ENCODE data around the gene CAVIN3. TPM values are rescaled to one million over a fixed set of nuclear protein-coding genes. Genes with fewer than 3 reads are reported as not detected.

CAVIN3 gene
- total RNA-seq, 2 experiments from 2014 or later, result 4.9 to 18.7 TPM

- Mint-ChIP-seq H3K4me1 (peaks cover 32% of the 10 kb centered on the region), H3K27me3 (peaks cover 36% of the 10 kb centered on the region), H3K36me3 (peaks cover 2% of the 10 kb centered on the region), H3K9me3 (ENCODE audit: low read depth) (no peaks in the 10 kb centered on the region), H3K27ac (peak overlapping the region; percentile 86), H3K4me3 (peak overlapping the region; percentile 71)
- CTCF ChIA-PET, result interaction anchor here (0.7 to 5.9 kb wide), 10 partner anchors 21 to 426 kb away, joined by 3 to 27 read pairs (median 4); no protein-coding TSS in a partner anchor
- ATAC-seq, result peak; percentile 38
- DNase-seq, result peak; percentile 45
Observed at GRCh38 chr11:6319704-6320410, 444 bp downstream of the CAVIN3 start.

- no peaks in the 10 kb centered on the region for H3K9me3 Mint-ChIP-seq (ENCODE audit: low read depth)
- peaks cover 41% of the 10 kb centered on the region for H3K27me3 Mint-ChIP-seq
- H3K27ac Mint-ChIP-seq, result peak overlapping the region; percentile 86
- peaks cover 32% of the 10 kb centered on the region for H3K4me1 Mint-ChIP-seq
- peaks cover 2% of the 10 kb centered on the region for H3K36me3 Mint-ChIP-seq
- CTCF ChIA-PET, result interaction anchor here (1.1 to 5.9 kb wide), 7 partner anchors 20 to 68 kb away, joined by 3 to 27 read pairs (median 6); no protein-coding TSS in a partner anchor
- DNase-seq, result no peak
- ATAC-seq, result no peak
- peak overlapping the region; percentile 71 for H3K4me3 Mint-ChIP-seq
Observed at GRCh38 chr11:6319001-6319703, 1.1 kb downstream of the CAVIN3 start.

DNA sequence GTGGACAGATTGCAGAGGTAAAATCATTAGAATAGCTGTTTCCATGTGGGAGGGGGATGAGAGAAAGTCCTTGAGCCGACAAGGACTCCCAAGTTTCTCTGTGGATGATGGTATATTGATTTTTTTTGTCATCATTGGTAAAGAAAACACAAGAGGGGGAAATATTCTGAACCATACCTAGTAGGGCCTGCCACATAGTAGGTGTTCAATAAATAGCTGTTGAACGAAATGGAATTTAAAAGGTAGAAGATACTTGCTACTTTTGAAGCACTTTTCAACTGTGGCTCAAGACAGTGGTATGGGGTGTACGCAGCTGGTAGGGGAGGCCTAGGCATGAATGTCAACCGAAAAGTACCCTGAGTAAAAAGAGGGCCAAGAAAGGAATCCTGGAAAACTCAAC, 2.1 kb downstream of the CAVIN3 start:
- ATAC-seq (no peak), DNase-seq (no peak)
- Mint-ChIP-seq H3K4me1 (peaks cover 32% of the 10 kb centered on the region), H3K27me3 (peaks cover 49% of the 10 kb centered on the region), H3K27ac (no peak overlapping the region), H3K36me3 (peaks cover 2% of the 10 kb centered on the region), H3K9me3 (ENCODE audit: low read depth) (no peaks in the 10 kb centered on the region), H3K4me3 (no peak overlapping the region)
- CTCF ChIA-PET, result interaction anchor here (1.0 to 5.9 kb wide), 8 partner anchors 8 to 67 kb away, joined by 3 to 27 read pairs (median 8); no protein-coding TSS in a partner anchor

GRCh38 chr11:6315811-6316425, 4.4 kb downstream of the CAVIN3 start:
- CTCF ChIA-PET, result interaction anchor here (1.3 to 5.9 kb wide), 12 partner anchors 10 to 292 kb away, joined by 3 to 27 read pairs (median 9); no protein-coding TSS in a partner anchor
- peaks cover 61% of the 10 kb centered on the region for H3K27me3 Mint-ChIP-seq
- no peak overlapping the region for H3K4me3 Mint-ChIP-seq
- no peaks in the 10 kb centered on the region for H3K9me3 Mint-ChIP-seq (ENCODE audit: low read depth)
- peak; percentile 55 for DNase-seq
- no peaks in the 10 kb centered on the region for H3K36me3 Mint-ChIP-seq
- ATAC-seq, result peak; percentile 55
- peaks cover 14% of the 10 kb centered on the region for H3K4me1 Mint-ChIP-seq
- H3K27ac Mint-ChIP-seq, result no peak overlapping the region

GRCh38 chr11:6312106-6312505, 8.2 kb downstream of the CAVIN3 start:
- CTCF ChIA-PET, result interaction anchor here (1.0 to 1.4 kb wide), 3 partner anchors 42 to 60 kb away, joined by 3 to 5 read pairs (median 4); no protein-coding TSS in a partner anchor
- no peaks in the 10 kb centered on the region for H3K9me3 Mint-ChIP-seq (ENCODE audit: low read depth)

DNA sequence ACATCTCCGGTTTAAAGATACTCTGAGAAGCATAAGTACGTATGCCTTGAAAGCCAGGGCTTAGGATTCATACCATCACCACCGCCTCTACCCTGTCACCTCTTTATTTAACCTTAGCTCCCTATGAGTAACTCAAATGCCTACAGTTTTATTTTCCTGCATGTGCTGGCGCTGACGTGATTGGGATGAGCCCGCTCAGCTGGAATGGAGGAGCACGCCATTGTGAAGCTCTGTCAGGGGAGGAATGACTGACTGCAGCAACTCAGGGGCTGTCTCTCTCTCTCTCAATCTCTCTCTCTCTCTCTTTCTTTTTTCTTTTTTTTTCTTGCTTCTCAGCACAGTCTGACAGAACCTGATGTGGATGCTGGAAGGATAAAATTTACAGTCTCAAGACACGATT, 12.4 kb downstream of the CAVIN3 start:
- H3K27ac Mint-ChIP-seq, result no peak overlapping the region
- no peaks in the 10 kb centered on the region for H3K9me3 Mint-ChIP-seq (ENCODE audit: low read depth)
- CTCF ChIA-PET, result interaction anchor here (1.0 to 4.5 kb wide), 3 partner anchors 9 to 71 kb away, joined by 4 to 24 read pairs (median 5); no protein-coding TSS in a partner anchor
- peaks cover 52% of the 10 kb centered on the region for H3K27me3 Mint-ChIP-seq
- H3K4me1 Mint-ChIP-seq, result no peaks in the 10 kb centered on the region
- DNase-seq (no peak), ATAC-seq (no peak)
- no peaks in the 10 kb centered on the region for H3K36me3 Mint-ChIP-seq
- H3K4me3 Mint-ChIP-seq, result no peak overlapping the region

More at GRCh38 chr11:6312106-6312505, 8.2 kb downstream of the CAVIN3 start:
- H3K36me3 Mint-ChIP-seq, result no peaks in the 10 kb centered on the region
- no peak for ATAC-seq
- H3K4me3 Mint-ChIP-seq, result no peak overlapping the region
- peaks cover 56% of the 10 kb centered on the region for H3K27me3 Mint-ChIP-seq
- no peak overlapping the region for H3K27ac Mint-ChIP-seq
- no peak for DNase-seq
- H3K4me1 Mint-ChIP-seq, result no peaks in the 10 kb centered on the region

- DNase-seq (no peak), ATAC-seq (no peak)
- Mint-ChIP-seq H3K27me3 (peaks cover 47% of the 10 kb centered on the region), H3K36me3 (no peaks in the 10 kb centered on the region), H3K4me1 (no peaks in the 10 kb centered on the region), H3K27ac (no peak overlapping the region), H3K9me3 (ENCODE audit: low read depth) (no peaks in the 10 kb centered on the region), H3K4me3 (no peak overlapping the region)
- CTCF ChIA-PET, result interaction anchor here (1.0 to 4.5 kb wide), 4 partner anchors 11 to 57 kb away, joined by 3 to 24 read pairs (median 5); no protein-coding TSS in a partner anchor
Observed at GRCh38 chr11:6305297-6305696, 15.0 kb downstream of the CAVIN3 start.

GRCh38 chr11:6303661-6304060, 16.6 kb downstream of the CAVIN3 start:
- no peak for DNase-seq
- no peaks in the 10 kb centered on the region for H3K4me1 Mint-ChIP-seq
- CTCF ChIA-PET, result interaction anchor here (2.0 kb wide), 2 partner anchors 12 to 50 kb away, joined by 5 to 11 read pairs; no protein-coding TSS in a partner anchor

GRCh38 chr11:6301096-6301495, 19.2 kb downstream of the CAVIN3 start:
- H3K27me3 Mint-ChIP-seq, result peaks cover 33% of the 10 kb centered on the region
- H3K9me3 Mint-ChIP-seq (ENCODE audit: low read depth), result no peaks in the 10 kb centered on the region
- no peak for ATAC-seq
- no peaks in the 10 kb centered on the region for H3K4me1 Mint-ChIP-seq
- no peak for DNase-seq
- H3K36me3 Mint-ChIP-seq, result no peaks in the 10 kb centered on the region
- no peak overlapping the region for H3K27ac Mint-ChIP-seq
- H3K4me3 Mint-ChIP-seq, result no peak overlapping the region
- CTCF ChIA-PET, result interaction anchor here (1.1 kb wide), 1 partner anchor 60 kb away, joined by 3 read pairs; no protein-coding TSS in a partner anchor

More at GRCh38 chr11:6303661-6304060, 16.6 kb downstream of the CAVIN3 start:
- no peaks in the 10 kb centered on the region for H3K36me3 Mint-ChIP-seq
- H3K27me3 Mint-ChIP-seq, result peaks cover 45% of the 10 kb centered on the region
- H3K9me3 Mint-ChIP-seq (ENCODE audit: low read depth), result no peaks in the 10 kb centered on the region
- no peak overlapping the region for H3K27ac Mint-ChIP-seq
- H3K4me3 Mint-ChIP-seq, result no peak overlapping the region
- no peak for ATAC-seq

- no peak for ATAC-seq
- DNase-seq, result no peak
- Mint-ChIP-seq H3K36me3 (no peaks in the 10 kb centered on the region), H3K4me3 (no peak overlapping the region), H3K9me3 (ENCODE audit: low read depth) (no peaks in the 10 kb centered on the region), H3K27me3 (peaks cover 29% of the 10 kb centered on the region), H3K27ac (no peak overlapping the region), H3K4me1 (no peaks in the 10 kb centered on the region)
- CTCF ChIA-PET, result no interaction called here
Observed at GRCh38 chr11:6300325-6300724, 20.0 kb downstream of the CAVIN3 start.

DNA sequence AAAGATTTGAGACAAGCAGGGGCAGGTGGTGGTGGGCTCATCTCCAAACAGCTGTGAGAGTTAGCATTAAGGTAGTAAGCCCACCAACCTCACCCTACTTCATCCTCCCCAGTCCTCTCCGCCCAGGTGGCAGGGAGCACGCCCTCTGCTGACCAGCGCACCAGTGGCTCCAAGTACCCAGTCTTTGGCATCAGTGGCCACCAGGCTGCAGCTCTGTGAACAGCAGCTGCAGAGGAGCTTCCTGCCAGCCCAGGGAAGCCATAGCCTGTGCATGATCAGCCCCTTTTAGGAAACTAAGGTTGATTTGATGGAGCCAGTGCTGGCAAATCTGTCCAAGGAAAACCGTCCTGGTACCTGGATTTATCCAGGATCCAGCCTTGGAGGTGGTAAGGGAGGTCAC, 21.7 kb downstream of the CAVIN3 start:
- CTCF ChIA-PET, result interaction anchor here (0.6 to 6.5 kb wide), 12 partner anchors 10 to 273 kb away, joined by 3 to 29 read pairs (median 3); partner anchors contain the start of gene CAVIN3
- ATAC-seq, result peak; percentile 55

DNA sequence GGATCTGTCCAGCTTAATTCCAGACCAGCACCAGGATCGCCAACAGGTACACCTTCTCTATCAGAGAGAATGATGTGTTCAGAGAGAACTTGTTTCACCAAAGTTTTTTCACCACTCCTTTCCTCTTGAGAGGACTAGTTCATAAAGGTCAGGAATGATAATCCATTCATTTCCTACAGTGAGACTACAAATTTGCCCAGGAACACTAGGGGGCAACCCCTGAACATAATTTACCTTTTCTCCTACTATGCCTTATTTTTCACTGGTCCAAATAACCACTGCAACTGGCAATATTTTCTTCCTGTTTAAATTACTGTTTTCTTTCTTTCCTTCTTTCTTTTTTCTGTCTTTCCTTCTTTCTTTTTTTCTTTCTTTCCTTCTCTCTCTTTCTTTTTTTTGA, 22.5 kb downstream of the CAVIN3 start:
- H3K27me3 Mint-ChIP-seq, result peaks cover 21% of the 10 kb centered on the region
- no peak overlapping the region for H3K4me3 Mint-ChIP-seq
- no peaks in the 10 kb centered on the region for H3K9me3 Mint-ChIP-seq (ENCODE audit: low read depth)
- ATAC-seq (no peak), DNase-seq (no peak)
- no peaks in the 10 kb centered on the region for H3K4me1 Mint-ChIP-seq
- no peaks in the 10 kb centered on the region for H3K36me3 Mint-ChIP-seq
- CTCF ChIA-PET, result interaction anchor here (1.5 to 6.5 kb wide), 6 partner anchors 11 to 65 kb away, joined by 3 to 29 read pairs (median 7); no protein-coding TSS in a partner anchor
- no peak overlapping the region for H3K27ac Mint-ChIP-seq

More for the DNA sequence above, 21.7 kb downstream of the CAVIN3 start:
- DNase-seq, result peak; percentile 47
- H3K4me1 Mint-ChIP-seq, result no peaks in the 10 kb centered on the region
- no peaks in the 10 kb centered on the region for H3K9me3 Mint-ChIP-seq (ENCODE audit: low read depth)
- H3K27ac Mint-ChIP-seq, result no peak overlapping the region
- peaks cover 21% of the 10 kb centered on the region for H3K27me3 Mint-ChIP-seq
- no peaks in the 10 kb centered on the region for H3K36me3 Mint-ChIP-seq
- no peak overlapping the region for H3K4me3 Mint-ChIP-seq

DNA sequence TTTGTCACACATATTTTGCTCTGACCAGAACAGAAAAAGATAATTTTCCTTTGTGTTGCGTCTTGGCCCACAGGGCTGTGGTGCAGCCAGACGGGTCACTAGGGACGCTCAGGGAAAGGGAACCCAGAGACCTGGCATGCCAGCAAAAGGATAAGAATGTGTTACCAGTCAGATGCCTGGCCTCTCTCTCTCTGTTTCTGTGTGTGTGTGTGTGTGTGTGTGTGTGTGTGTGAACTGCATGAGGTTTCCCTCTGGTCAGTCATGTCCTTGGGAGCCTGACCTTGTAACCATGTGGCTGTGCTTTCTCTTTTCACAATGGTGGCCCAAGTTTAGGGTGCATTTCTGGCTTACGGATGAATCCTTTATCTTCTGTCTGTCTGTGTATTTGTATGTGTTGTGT, 35.3 kb downstream of the CAVIN3 start:
- peaks cover 65% of the 10 kb centered on the region for H3K27me3 Mint-ChIP-seq
- no peak overlapping the region for H3K4me3 Mint-ChIP-seq
- no peaks in the 10 kb centered on the region for H3K36me3 Mint-ChIP-seq
- no peaks in the 10 kb centered on the region for H3K4me1 Mint-ChIP-seq
- no peak overlapping the region for H3K27ac Mint-ChIP-seq
- DNase-seq, result no peak
- ATAC-seq, result no peak
- no peaks in the 10 kb centered on the region for H3K9me3 Mint-ChIP-seq (ENCODE audit: low read depth)
- CTCF ChIA-PET, result interaction anchor here (0.8 kb wide), 1 partner anchor 34 kb away, joined by 3 read pairs; no protein-coding TSS in a partner anchor
